ENCODE data around the gene IL20. TPM values are rescaled to one million over a fixed set of nuclear protein-coding genes. Genes with fewer than 3 reads are reported as not detected.

The IL20 gene
- total and polyA plus RNA-seq, 11 donors: not detected

- no peak for ATAC-seq
- TF ChIP-seq CTCF (IDR thresholded peaks at IDR 0.05) (no peak), POLR2A (IDR thresholded peaks at IDR 0.05) (no peak)
These were observed 33.0 kb upstream of the IL20 start for GRCh38 chr1:206832352-206832880.

GRCh38 chr1:206833106-206833680 is 32.2 kb upstream of the IL20 start:
- Histone ChIP-seq H3K27ac (no peak overlapping the region), H3K4me1 (peaks cover 0 to 46% (median 0%) of the 10 kb centered on the region in 12 donors), H3K27me3 (peaks cover 0 to 6% (median 0%) of the 10 kb centered on the region in 9 donors), H3K4me3 (no peak overlapping the region), H3K9me3 (no peaks in the 10 kb centered on the region), H3K36me3 (no peaks in the 10 kb centered on the region)
- TF ChIP-seq CTCF (IDR thresholded peaks at IDR 0.05): no peak
- intact Hi-C loops (cut with DNase I): no loop called here
- WGBS, 4 donors: 77 to 83% (median 80%) methylated on average over 2 of the region's 2 CpGs
- ATAC-seq (peak in 1 of 4 donors; percentile 34), DNase-seq (no peak)

More at GRCh38 chr1:206832352-206832880, 33.0 kb upstream of the IL20 start:
- no peaks in the 10 kb centered on the region for H3K9me3 ChIP-seq
- no peaks in the 10 kb centered on the region for H3K27me3 ChIP-seq
- no peaks in the 10 kb centered on the region for H3K36me3 ChIP-seq
- peaks cover 0 to 46% (median 0%) of the 10 kb centered on the region in 12 donors for H3K4me1 ChIP-seq
- H3K4me3 ChIP-seq: no peak overlapping the region
- H3K27ac ChIP-seq: no peak overlapping the region
- DNase-seq: no peak
- intact Hi-C loops (cut with DNase I): no loop called here
- 66 to 71% (median 69%) methylated on average over 2 of the region's 2 CpGs for WGBS, 4 donors

- TF ChIP-seq CTCF (IDR thresholded peaks at IDR 0.05) (no peak), POLR2A (IDR thresholded peaks at IDR 0.05) (no peak)
- Histone ChIP-seq H3K27me3 (peaks cover 0 to 6% (median 0%) of the 10 kb centered on the region in 9 donors), H3K36me3 (no peaks in the 10 kb centered on the region), H3K27ac (no peak overlapping the region), H3K9me3 (no peaks in the 10 kb centered on the region), H3K4me3 (no peak overlapping the region), H3K4me1 (peaks cover 0 to 45% (median 0%) of the 10 kb centered on the region in 12 donors)
- intact Hi-C loops (cut with DNase I): no loop called here
- no peak for ATAC-seq
- DNase-seq: no peak
- 66 to 72% (median 69%) methylated on average over 2 of the region's 2 CpGs for WGBS, 4 donors
These were observed 31.6 kb upstream of the IL20 start for GRCh38 chr1:206833801-206834200.

GRCh38 chr1:206834217-206834616 is 31.2 kb upstream of the IL20 start:
- no peak for TF ChIP-seq POLR2A (IDR thresholded peaks at IDR 0.05)
- no peak for TF ChIP-seq CTCF (IDR thresholded peaks at IDR 0.05)
- H3K27me3 ChIP-seq: peaks cover 0 to 6% (median 0%) of the 10 kb centered on the region in 9 donors
- intact Hi-C loops (cut with DNase I): no loop called here
- no peak overlapping the region for H3K27ac ChIP-seq
- no peaks in the 10 kb centered on the region for H3K9me3 ChIP-seq
- peaks cover 0 to 41% (median 0%) of the 10 kb centered on the region in 12 donors for H3K4me1 ChIP-seq
- WGBS, 4 donors: 85 to 93% (median 87%) methylated on average over 6 of the region's 6 CpGs
- H3K4me3 ChIP-seq: no peak overlapping the region
- H3K36me3 ChIP-seq: no peaks in the 10 kb centered on the region
- ATAC-seq (no peak), DNase-seq (no peak)
